Psoas muscle (tissue), 8 donors: ENCODE data around the gene COL6A2. TPM values are rescaled to one million over a fixed set of nuclear protein-coding genes. Genes with fewer than 3 reads are reported as not detected.

ENCODE experiments used
- ATAC-seq, 4 donors: fragments of 200-7000 bp; cut with Tn5 transposase; one replicate each; pipeline ENCODE4 v1.9.1; 2020; ENCODE audit warnings: moderate library complexity in 3 of 4, mild to moderate bottlenecking in 2 of 4
- DNase-seq, 2 donors: peaks; one replicate each; pipeline ENCODE4 v3.0.0-alpha.2; 2020
- H3K27ac ChIP-seq: fragments of 200-600 bp; one replicate; pipeline ENCODE4 v1.8.0; 2022
- H3K27me3 ChIP-seq, 3 donors: fragments of 200-600 bp in 1 of 3; one replicate each; pipeline versions ENCODE4 v1.6.1 to v1.8.0; 2013 to 2022; ENCODE audit warnings: low read length in 2 of 3, mild to moderate bottlenecking in 2 of 3, moderate library complexity in 1 of 3; ENCODE audit not compliant: insufficient read depth in 3 of 3
- H3K36me3 ChIP-seq, 2 donors: fragments of 200-600 bp in 1 of 2; one replicate each; pipeline versions ENCODE4 v1.6.1 to v1.8.0; 2013 to 2022; ENCODE audit warnings: low read depth in 1 of 2, mild to moderate bottlenecking in 1 of 2, moderate library complexity in 1 of 2; ENCODE audit not compliant: insufficient read depth in 1 of 2
- H3K4me1 ChIP-seq: fragments of 200-600 bp; one replicate; pipeline ENCODE4 v1.8.0; 2022
- H3K4me3 ChIP-seq: fragments of 200-600 bp; one replicate; pipeline ENCODE4 v1.8.0; 2022; ENCODE audit warnings: mild to moderate bottlenecking
- H3K9me3 ChIP-seq: fragments of 200-600 bp; one replicate; pipeline ENCODE4 v1.8.0; 2022
- WGBS, 3 donors: extraction: QIAGEN DNeasy Blood & Tissue Kit; methylation state at CpG; one replicate each; pipeline versions ENCODE4 v1.1.6 to v1.1.7; 2013; 5-methylcytosine and 5-hydroxymethylcytosine counted together
- intact Hi-C, 2 donors: fragments of 100-400 bp; cut with DNase I; formaldehyde crosslinking; loops; one replicate each; pipeline versions ENCODE4 v1.11.0 to v1.14.2; 2022
- long read RNA-seq, 2 donors: library from polyadenylated mRNA; unstranded; transcript quantifications; one replicate each; pipeline ENCODE4 v2.0.0, GENCODE V29; 2021
- polyA plus RNA-seq, 3 donors: library from polyadenylated mRNA; stranded (reverse); fragments of 200-250 nt; gene quantifications; one replicate each; pipeline ENCODE4 v1.2.3, GENCODE V29; 2013
- total RNA-seq, 4 donors: library from RNA; stranded (reverse); fragmentation: NEBNext Ultra II Directional in 2 of 4; extraction: Animal tissue kit (Norgen Biotek cat#: 25700) in 2 of 4; gene quantifications; one replicate each; pipeline versions ENCODE4 v1.2.1 to v1.2.4, GENCODE V29; 2021 to 2023
- TF ChIP-seq, protein P1 (sequence below): fragments of 200-600 bp; IDR thresholded peaks from one replicate; pipeline ENCODE4 v1.8.0; 2022; ENCODE audit warnings: antibody characterized with exemption
- donor health status: healthy with polysubstance abuse.
- donor health status: DM: no; HTN: no; CAD: no; lungs with moderate emphysema.
- donor health status: Bipolar disorder and iron deficiency.
- donor health status: healthy.
- donor health status: DM: yes; HTN: yes; CAD: no.
- donor health status: DM: no; HTN: no; CAD: no.
- donor health status: DM: no; HTN: no; CAD: no.
- donor health status: DM: yes; HTN: yes; CAD: no.

The COL6A2 gene
- total RNA-seq (100 to 1,000 TPM in 2 of 4 donors, 10 to 100 TPM in 2; 56.2 to 122 (median 90.4) TPM), polyA plus RNA-seq (10 to 100 TPM; 29.8 to 58.8 (median 47.1) TPM)
- long read RNA-seq, donor 1, transcript COL6A2-201 (28 exons, 3,461 nt), result major isoform, 98 of 215 reads
- long read RNA-seq, donor 1, transcript COL6A2-203 (27 exons, 3,101 nt), result minor isoform, 7 of 215 reads
- long read RNA-seq, donor 1, partial matches to known transcripts, result 60 of 215 reads
- long read RNA-seq, donor 1, other reads (novel, unspliced or antisense), result 48 of 215 reads
- long read RNA-seq, donor 2, transcript COL6A2-201 (28 exons, 3,461 nt), result major isoform, 68 of 198 reads
- long read RNA-seq, donor 2, partial matches to known transcripts, result 94 of 198 reads
- long read RNA-seq, donor 2, other reads (novel, unspliced or antisense), result 35 of 198 reads

- WGBS, 3 donors, result 6 to 14% (median 12%) methylated on average over 33 to 83 of the region's 83 CpGs
- no peaks in the 10 kb centered on the region for H3K36me3 ChIP-seq
- DNase-seq (peak; percentile 65 to 74), ATAC-seq (peak; percentile 58 to 71 (median 65))
- peak within 1 kb of the TSS; percentile 66 for H3K4me3 ChIP-seq
- intact Hi-C loops, result no loop called here
- peaks cover 4% of the 10 kb centered on the region for H3K4me1 ChIP-seq
- TF ChIP-seq, protein P1, sequence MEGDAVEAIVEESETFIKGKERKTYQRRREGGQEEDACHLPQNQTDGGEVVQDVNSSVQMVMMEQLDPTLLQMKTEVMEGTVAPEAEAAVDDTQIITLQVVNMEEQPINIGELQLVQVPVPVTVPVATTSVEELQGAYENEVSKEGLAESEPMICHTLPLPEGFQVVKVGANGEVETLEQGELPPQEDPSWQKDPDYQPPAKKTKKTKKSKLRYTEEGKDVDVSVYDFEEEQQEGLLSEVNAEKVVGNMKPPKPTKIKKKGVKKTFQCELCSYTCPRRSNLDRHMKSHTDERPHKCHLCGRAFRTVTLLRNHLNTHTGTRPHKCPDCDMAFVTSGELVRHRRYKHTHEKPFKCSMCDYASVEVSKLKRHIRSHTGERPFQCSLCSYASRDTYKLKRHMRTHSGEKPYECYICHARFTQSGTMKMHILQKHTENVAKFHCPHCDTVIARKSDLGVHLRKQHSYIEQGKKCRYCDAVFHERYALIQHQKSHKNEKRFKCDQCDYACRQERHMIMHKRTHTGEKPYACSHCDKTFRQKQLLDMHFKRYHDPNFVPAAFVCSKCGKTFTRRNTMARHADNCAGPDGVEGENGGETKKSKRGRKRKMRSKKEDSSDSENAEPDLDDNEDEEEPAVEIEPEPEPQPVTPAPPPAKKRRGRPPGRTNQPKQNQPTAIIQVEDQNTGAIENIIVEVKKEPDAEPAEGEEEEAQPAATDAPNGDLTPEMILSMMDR, result peak; percentile 10
- H3K27ac ChIP-seq, result peak within 1 kb of the TSS; percentile 67
- peaks cover 0 to 52% (median 13%) of the 10 kb centered on the region in 3 donors for H3K27me3 ChIP-seq
- H3K9me3 ChIP-seq, result peaks cover 7% of the 10 kb centered on the region
Observed at GRCh38 chr21:46097336-46098293, at the start of gene COL6A2. Gene COL6A2, plus strand, starts transcription at chr21:46098112.

- peak overlapping the region; percentile 72 for H3K27ac ChIP-seq
- intact Hi-C loops, result no loop called here
- H3K27me3 ChIP-seq, result peaks cover 0 to 20% (median 9%) of the 10 kb centered on the region in 3 donors
- no peaks in the 10 kb centered on the region for H3K36me3 ChIP-seq
- DNase-seq (peak; percentile 91 to 95), ATAC-seq (peak; percentile 67 to 92 (median 90))
- TF ChIP-seq, protein P1, result no peak
- no peaks in the 10 kb centered on the region for H3K9me3 ChIP-seq
- H3K4me3 ChIP-seq, result no peak overlapping the region
- no peaks in the 10 kb centered on the region for H3K4me1 ChIP-seq
- 18 to 23% (median 21%) methylated on average over 27 of the region's 27 CpGs for WGBS, 3 donors
Observed at GRCh38 chr21:46048926-46049889, 48.7 kb upstream of the COL6A2 start.

DNA sequence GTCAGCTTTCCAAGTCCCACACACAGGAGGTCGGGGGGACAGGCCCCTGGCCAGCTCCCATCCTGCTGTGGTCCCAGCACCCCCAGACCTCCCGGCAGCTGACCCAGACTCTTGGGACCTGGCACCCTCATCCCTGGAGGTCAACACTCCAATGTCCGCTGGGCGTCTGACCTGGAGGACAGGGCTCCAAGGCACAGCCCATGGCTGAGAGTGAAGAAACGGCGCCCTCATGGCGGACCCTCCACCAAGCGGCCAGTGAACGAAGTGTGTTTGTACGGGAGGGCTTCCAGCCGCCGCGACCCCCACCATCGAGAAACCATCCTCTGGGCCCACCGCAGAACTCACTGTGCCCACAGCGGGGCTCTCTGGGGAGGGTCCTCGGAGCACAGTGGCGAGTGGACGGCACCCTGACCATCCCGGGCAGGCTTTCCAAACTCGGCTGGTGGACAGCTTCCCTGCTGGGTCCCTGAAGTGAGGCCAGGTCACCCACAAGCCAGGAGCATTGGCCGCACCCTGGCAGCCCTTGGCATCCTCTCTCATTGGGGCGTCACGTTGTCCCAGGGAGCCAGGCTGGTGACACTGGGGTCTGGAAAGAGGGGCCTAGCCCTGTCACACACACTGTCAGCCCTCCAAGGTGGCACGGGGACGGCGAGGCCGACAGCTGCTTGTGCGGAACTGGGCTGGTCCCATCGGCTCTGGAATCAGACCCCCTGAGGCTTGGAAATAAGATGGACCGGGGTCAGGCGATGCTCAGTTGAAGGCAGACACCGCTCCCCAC is 47.8 kb upstream of the COL6A2 start:
- peak in 1 of 4 donors; percentile 20 for ATAC-seq
- H3K4me3 ChIP-seq, result no peak overlapping the region
- TF ChIP-seq, protein P1, result no peak

More for the DNA sequence above, 47.8 kb upstream of the COL6A2 start:
- Histone ChIP-seq H3K9me3 (no peaks in the 10 kb centered on the region), H3K27ac (peak overlapping the region; percentile 72), H3K36me3 (no peaks in the 10 kb centered on the region), H3K4me1 (no peaks in the 10 kb centered on the region), H3K27me3 (peaks cover 0 to 21% (median 9%) of the 10 kb centered on the region in 3 donors)
- DNase-seq, result no peak
- WGBS, 3 donors, result 52 to 69% (median 54%) methylated on average over 30 to 33 of the region's 33 CpGs
- intact Hi-C loops, result no loop called here
